Measurements from ENCODE around the gene DLGAP4. TPM values are rescaled to one million over a fixed set of nuclear protein-coding genes. Genes with fewer than 3 reads are reported as not detected.

DLGAP4 gene
- total and polyA plus RNA-seq, 9 donors, result 18.2 to 75.9 (median 53.1) TPM

- no peaks in the 10 kb centered on the region for H3K27me3 ChIP-seq
- 75 to 89% (median 81%) methylated on average over 3 of the region's 3 CpGs for WGBS, 3 donors
- H3K4me1 ChIP-seq (ENCODE audit: insufficient read depth), result peaks cover 11% of the 10 kb centered on the region
- H3K27ac ChIP-seq, result no peak overlapping the region
- no peak overlapping the region for H3K4me3 ChIP-seq
- no peaks in the 10 kb centered on the region for H3K36me3 ChIP-seq
- no peak for DNase-seq
- no peaks in the 10 kb centered on the region for H3K9me3 ChIP-seq
- intact Hi-C loops (cut with DNase I), result no loop called here
- TF ChIP-seq EP300 (IDR thresholded peaks at IDR 0.05) (no peak), POLR2A (IDR thresholded peaks at IDR 0.05) (no peak), CTCF (IDR thresholded peaks at IDR 0.05) (no peak)
Measured at GRCh38 chr20:36523341-36523740, 217.2 kb downstream of the DLGAP4 start.

GRCh38 chr20:36525620-36526365, 219.7 kb downstream of the DLGAP4 start:
- H3K4me1 ChIP-seq (ENCODE audit: insufficient read depth), result peaks cover 6% of the 10 kb centered on the region
- no peaks in the 10 kb centered on the region for H3K27me3 ChIP-seq
- DNase-seq, result peak in 1 of 5 donors; percentile 37
- WGBS, 3 donors, result 70 to 84% (median 77%) methylated on average over 17 of the region's 17 CpGs
- no peaks in the 10 kb centered on the region for H3K9me3 ChIP-seq
- no peaks in the 10 kb centered on the region for H3K36me3 ChIP-seq
- no peak for TF ChIP-seq POLR2A (IDR thresholded peaks at IDR 0.05)
- no peak for TF ChIP-seq EP300 (IDR thresholded peaks at IDR 0.05)
- no peak for TF ChIP-seq CTCF (IDR thresholded peaks at IDR 0.05)
- intact Hi-C loops (cut with DNase I), result loop anchor here in 2 of 4 donors (5.0 kb wide), 1 partner anchor 63 kb away; no protein-coding TSS in a partner anchor
- H3K27ac ChIP-seq, result peak overlapping the region; percentile 66 to 84
- H3K4me3 ChIP-seq, result no peak overlapping the region

- H3K27me3 ChIP-seq, result no peaks in the 10 kb centered on the region
- H3K27ac ChIP-seq, result peak overlapping the region; percentile 66 to 84
- H3K4me1 ChIP-seq (ENCODE audit: insufficient read depth), result peaks cover 4% of the 10 kb centered on the region
- TF ChIP-seq EP300 (IDR thresholded peaks at IDR 0.05) (no peak), POLR2A (IDR thresholded peaks at IDR 0.05) (no peak)
- WGBS, 3 donors, result 32 to 69% (median 42%) methylated on average over 29 of the region's 29 CpGs
- peak; percentile 61 to 71 (median 67) for DNase-seq
- no peak overlapping the region for H3K4me3 ChIP-seq
- H3K9me3 ChIP-seq, result no peaks in the 10 kb centered on the region
- H3K36me3 ChIP-seq, result no peaks in the 10 kb centered on the region
- intact Hi-C loops (cut with DNase I), result loop anchor here in 2 of 4 donors (5.0 kb wide), 1 partner anchor 64 kb away; no protein-coding TSS in a partner anchor
Measured at GRCh38 chr20:36526521-36527011, 220.4 kb downstream of the DLGAP4 start.

- WGBS, 3 donors, result 55 to 72% (median 62%) methylated on average over 32 of the region's 32 CpGs
- Histone ChIP-seq H3K27me3 (no peaks in the 10 kb centered on the region), H3K4me3 (no peak overlapping the region), H3K27ac (peak overlapping the region; percentile 66 to 84), H3K9me3 (no peaks in the 10 kb centered on the region), H3K36me3 (no peaks in the 10 kb centered on the region), H3K4me1 (ENCODE audit: insufficient read depth) (peaks cover 4% of the 10 kb centered on the region)
- DNase-seq, result peak; percentile 85 to 91 (median 89)
- intact Hi-C loops (cut with DNase I), result loop anchor here in 2 of 4 donors (5.0 kb wide), 1 partner anchor 65 kb away; no protein-coding TSS in a partner anchor
- TF ChIP-seq POLR2A (IDR thresholded peaks at IDR 0.05), result peak; percentile 36
- no peak for TF ChIP-seq EP300 (IDR thresholded peaks at IDR 0.05)
- TF ChIP-seq CTCF (IDR thresholded peaks at IDR 0.05), result no peak
Measured at GRCh38 chr20:36527331-36528125, 221.4 kb downstream of the DLGAP4 start.

All from ovary (tissue), 9 donors.